Measurements from ENCODE around the gene ERCC5.

The ERCC5 gene

DNA sequence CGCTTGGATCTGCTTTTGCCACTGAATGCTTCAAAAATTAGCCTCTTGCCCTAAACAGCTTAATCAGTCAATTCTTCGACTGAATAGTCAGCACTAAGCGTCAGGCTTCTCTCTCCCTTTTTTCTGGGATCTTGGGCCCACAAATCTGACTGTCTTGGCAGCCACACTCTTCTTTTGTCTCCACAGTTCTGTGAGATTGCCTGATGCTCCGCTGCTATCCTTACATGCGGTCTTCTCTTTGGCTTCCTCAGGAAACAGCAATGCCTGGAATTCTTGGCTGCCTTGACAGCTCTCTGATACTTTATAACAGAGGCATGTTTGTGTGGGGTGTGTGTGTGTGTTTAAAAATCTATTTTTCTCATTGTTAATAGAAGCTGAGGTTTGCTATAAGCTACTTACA, 32.6 kb downstream of the ERCC5 start:
- no peak overlapping the region for H3K9ac ChIP-seq
- no peak overlapping the region for H3K4me3 ChIP-seq (IDR thresholded peaks at IDR 0.05; ENCODE audit: insufficient read depth, low read depth, low read length)
- no peak overlapping the region for H3K27ac ChIP-seq
- no peaks in the 10 kb centered on the region for H3K36me3 ChIP-seq (ENCODE audit: insufficient read depth)
- no peak overlapping the region for H3K4me2 ChIP-seq
- no peak overlapping the region for H2AFZ ChIP-seq (ENCODE audit: low read depth)
- no peaks in the 10 kb centered on the region for H3K4me1 ChIP-seq (ENCODE audit: low read depth, poor library complexity, severe bottlenecking)
- no peaks in the 10 kb centered on the region for H3K27me3 ChIP-seq (ENCODE audit: insufficient read depth, low read depth)
- H3K79me2 ChIP-seq (ENCODE audit: insufficient read depth, low read depth): no peaks in the 10 kb centered on the region
- TF ChIP-seq, protein P1, sequence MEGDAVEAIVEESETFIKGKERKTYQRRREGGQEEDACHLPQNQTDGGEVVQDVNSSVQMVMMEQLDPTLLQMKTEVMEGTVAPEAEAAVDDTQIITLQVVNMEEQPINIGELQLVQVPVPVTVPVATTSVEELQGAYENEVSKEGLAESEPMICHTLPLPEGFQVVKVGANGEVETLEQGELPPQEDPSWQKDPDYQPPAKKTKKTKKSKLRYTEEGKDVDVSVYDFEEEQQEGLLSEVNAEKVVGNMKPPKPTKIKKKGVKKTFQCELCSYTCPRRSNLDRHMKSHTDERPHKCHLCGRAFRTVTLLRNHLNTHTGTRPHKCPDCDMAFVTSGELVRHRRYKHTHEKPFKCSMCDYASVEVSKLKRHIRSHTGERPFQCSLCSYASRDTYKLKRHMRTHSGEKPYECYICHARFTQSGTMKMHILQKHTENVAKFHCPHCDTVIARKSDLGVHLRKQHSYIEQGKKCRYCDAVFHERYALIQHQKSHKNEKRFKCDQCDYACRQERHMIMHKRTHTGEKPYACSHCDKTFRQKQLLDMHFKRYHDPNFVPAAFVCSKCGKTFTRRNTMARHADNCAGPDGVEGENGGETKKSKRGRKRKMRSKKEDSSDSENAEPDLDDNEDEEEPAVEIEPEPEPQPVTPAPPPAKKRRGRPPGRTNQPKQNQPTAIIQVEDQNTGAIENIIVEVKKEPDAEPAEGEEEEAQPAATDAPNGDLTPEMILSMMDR (conservative IDR thresholded peaks at IDR 0.05; ENCODE audit: low read depth, low read length): no peak
- no peaks in the 10 kb centered on the region for H4K20me1 ChIP-seq (ENCODE audit: insufficient read depth)

DNA sequence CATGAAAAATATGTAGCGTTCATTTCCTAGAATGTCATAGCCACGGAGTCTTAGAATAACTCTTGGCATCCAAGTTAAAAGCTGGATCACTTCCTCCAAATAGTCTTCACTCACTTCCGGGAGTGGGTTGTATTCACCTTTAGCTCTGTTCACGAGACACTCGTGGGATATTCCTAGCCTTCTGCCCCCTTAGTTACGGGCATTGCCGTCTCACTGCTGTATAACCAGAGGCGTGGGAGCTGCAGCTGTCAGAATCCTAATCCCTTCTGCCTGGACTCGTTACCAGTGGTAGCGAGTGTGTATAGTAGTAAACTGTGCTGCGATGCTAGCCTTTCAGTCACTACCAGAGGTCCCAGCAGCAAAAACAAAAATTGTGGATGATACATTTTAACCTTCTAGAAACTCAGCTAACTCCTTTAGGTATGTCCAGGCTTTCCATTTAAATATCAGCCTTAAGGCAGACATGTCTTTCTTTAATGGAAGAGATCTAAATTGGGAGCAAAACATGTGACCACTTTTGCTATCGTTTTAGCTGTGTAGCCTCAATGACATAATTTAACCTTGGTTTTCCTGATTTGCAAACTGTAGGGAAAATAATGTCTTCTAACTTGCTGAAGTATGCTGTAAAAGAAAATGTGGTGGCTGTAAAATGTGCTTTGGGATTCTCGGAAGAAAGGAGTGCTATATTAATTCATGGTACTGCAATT, 34.1 kb downstream of the ERCC5 start:
- H3K36me3 ChIP-seq (ENCODE audit: insufficient read depth): no peaks in the 10 kb centered on the region
- no peaks in the 10 kb centered on the region for H3K4me1 ChIP-seq (ENCODE audit: low read depth, poor library complexity, severe bottlenecking)
- no peaks in the 10 kb centered on the region for H3K79me2 ChIP-seq (ENCODE audit: insufficient read depth, low read depth)
- no peak overlapping the region for H2AFZ ChIP-seq (ENCODE audit: low read depth)
- H3K4me2 ChIP-seq: no peak overlapping the region
- no peaks in the 10 kb centered on the region for H4K20me1 ChIP-seq (ENCODE audit: insufficient read depth)
- H3K27me3 ChIP-seq (ENCODE audit: insufficient read depth, low read depth): no peaks in the 10 kb centered on the region
- no peak overlapping the region for H3K9ac ChIP-seq
- TF ChIP-seq, protein P1 (conservative IDR thresholded peaks at IDR 0.05; ENCODE audit: low read depth, low read length): no peak
- no peak overlapping the region for H3K4me3 ChIP-seq (IDR thresholded peaks at IDR 0.05; ENCODE audit: insufficient read depth, low read depth, low read length)
- H3K27ac ChIP-seq: no peak overlapping the region

DNA sequence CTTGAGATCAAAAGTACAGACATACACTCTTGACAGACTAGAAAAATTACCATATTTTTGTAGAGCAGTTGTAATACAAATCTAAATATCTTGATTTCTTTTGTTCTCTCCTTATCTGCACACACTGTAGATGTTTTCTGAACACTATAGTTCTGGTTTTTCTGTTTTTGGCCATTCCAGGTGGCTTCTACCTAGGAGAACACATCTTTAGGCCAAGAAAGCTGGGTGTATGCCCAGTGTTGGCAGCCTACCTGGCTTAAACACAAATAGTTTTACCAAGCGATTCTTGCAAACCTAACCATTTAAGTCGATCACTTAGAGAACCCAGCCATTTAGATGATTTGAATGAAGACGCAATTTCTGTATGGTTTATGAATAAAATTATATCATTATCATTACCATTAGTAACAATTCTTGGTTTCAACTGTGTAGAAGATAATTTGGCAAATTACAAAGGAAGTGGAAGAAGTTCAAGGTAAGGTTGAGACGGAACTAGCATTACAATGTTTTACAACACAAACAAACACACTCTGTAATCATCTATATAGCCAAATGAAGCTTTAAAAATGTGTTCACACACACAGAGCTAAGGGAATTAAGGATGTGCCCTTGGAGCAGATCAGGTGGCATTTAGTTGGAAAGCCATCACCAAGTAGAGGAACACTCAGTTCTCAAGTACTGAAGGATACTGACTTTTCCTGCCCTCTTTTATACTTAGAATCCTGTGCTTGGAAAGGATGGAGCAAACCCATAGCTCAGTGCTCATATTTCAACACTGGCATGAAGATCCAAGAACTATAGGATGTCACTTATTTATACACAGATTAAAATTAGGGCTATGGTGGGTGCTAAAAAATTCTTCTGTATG, 36.2 kb downstream of the ERCC5 start:
- H3K9ac ChIP-seq: no peak overlapping the region
- H4K20me1 ChIP-seq (ENCODE audit: insufficient read depth): no peaks in the 10 kb centered on the region
- no peak overlapping the region for H2AFZ ChIP-seq (ENCODE audit: low read depth)
- H3K79me2 ChIP-seq (ENCODE audit: insufficient read depth, low read depth): no peaks in the 10 kb centered on the region
- no peaks in the 10 kb centered on the region for H3K36me3 ChIP-seq (ENCODE audit: insufficient read depth)
- no peak overlapping the region for H3K4me2 ChIP-seq
- H3K27me3 ChIP-seq (ENCODE audit: insufficient read depth, low read depth): no peaks in the 10 kb centered on the region
- no peak overlapping the region for H3K27ac ChIP-seq
- no peak overlapping the region for H3K4me3 ChIP-seq (IDR thresholded peaks at IDR 0.05; ENCODE audit: insufficient read depth, low read depth, low read length)
- TF ChIP-seq, protein P1 (conservative IDR thresholded peaks at IDR 0.05; ENCODE audit: low read depth, low read length): no peak
- H3K4me1 ChIP-seq (ENCODE audit: low read depth, poor library complexity, severe bottlenecking): no peaks in the 10 kb centered on the region

DNA sequence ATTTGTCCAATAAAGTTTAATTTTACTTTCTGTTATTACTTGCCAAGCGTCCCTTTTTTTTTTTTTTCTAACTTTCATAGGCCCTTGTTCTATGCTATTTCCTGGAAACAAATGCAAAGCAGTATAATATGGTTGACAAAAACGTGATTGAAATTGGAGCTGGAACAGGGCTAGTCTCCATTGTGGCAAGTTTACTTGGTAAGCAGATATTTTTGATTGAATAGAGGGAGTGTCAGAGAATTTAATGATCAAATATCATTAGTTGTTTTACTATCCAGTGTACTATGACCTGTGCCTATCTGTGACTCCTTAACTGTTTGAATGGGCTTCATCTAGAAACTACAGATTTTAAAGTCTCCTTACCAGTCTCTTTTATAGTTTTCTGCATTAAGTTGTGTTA, 46.7 kb downstream of the ERCC5 start:
- Histone ChIP-seq H2AFZ (ENCODE audit: low read depth) (no peak overlapping the region), H3K4me2 (no peak overlapping the region), H3K4me3 (IDR thresholded peaks at IDR 0.05; ENCODE audit: insufficient read depth, low read depth, low read length) (no peak overlapping the region), H3K27me3 (ENCODE audit: insufficient read depth, low read depth) (no peaks in the 10 kb centered on the region), H3K79me2 (ENCODE audit: insufficient read depth, low read depth) (no peaks in the 10 kb centered on the region), H3K4me1 (ENCODE audit: low read depth, poor library complexity, severe bottlenecking) (no peaks in the 10 kb centered on the region), H3K36me3 (ENCODE audit: insufficient read depth) (no peaks in the 10 kb centered on the region), H3K27ac (no peak overlapping the region), H4K20me1 (ENCODE audit: insufficient read depth) (no peaks in the 10 kb centered on the region), H3K9ac (no peak overlapping the region)
- TF ChIP-seq, protein P1 (conservative IDR thresholded peaks at IDR 0.05; ENCODE audit: low read depth, low read length): no peak

Measured in KMS-11 (cell line).